ENCODE results near the gene DCST2. TPM values are rescaled to one million over a fixed set of nuclear protein-coding genes. Genes with fewer than 3 reads are reported as not detected.

The DCST2 gene
- total and polyA plus RNA-seq, 10 of the 15 experiments (the other 5 are each of a cell fraction or from before 2014, with no cell fraction given): 0.33 to 0.41 (median 0.36) TPM; not detected in 7

DNA sequence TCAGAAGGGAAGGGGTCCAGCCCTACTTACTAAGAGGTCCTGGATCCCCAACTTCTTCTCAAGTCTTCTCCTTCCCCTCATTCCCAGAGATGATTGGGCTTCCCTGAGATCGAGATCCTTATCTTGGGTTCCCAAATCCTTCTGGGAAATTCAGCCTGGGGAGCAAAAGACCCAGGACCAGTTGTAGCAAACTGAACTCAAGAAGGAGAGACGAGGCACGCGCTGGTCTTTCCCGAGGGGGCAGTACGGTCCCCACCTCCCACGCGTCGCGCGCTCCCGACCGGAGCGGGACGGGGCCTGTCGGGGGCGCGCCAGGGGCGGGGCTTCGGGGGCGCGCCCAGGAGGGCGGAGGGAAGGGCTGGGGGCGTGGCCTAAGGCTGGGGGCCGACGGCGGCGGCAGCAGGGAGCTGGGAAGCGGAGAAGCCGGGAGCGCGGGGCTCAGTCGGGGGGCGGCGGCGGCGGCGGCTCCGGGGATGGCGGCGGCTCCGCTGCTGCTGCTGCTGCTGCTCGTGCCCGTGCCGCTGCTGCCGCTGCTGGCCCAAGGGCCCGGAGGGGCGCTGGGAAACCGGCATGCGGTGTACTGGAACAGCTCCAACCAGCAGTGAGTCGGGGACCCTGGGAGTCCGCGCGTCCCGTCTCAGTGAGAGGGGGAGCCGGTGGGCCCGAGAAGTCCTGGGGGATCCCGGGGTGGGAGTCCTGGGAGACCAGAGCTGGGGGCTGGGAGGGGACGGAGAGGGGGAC, 45.1 kb upstream of the DCST2 start, which contains the start of gene EFNA3:
EFNA3 (plus strand) TSS at position 369 of the 741 bp plus-strand sequence; CDS start at position 474, 105 bp downstream.
- TF ChIP-seq KDM1A (IDR thresholded peaks at IDR 0.05; ENCODE audit: borderline replicate concordance): no peak
- TF ChIP-seq BHLHE40 (IDR thresholded peaks at IDR 0.05; ENCODE audit: borderline replicate concordance in 1 of 2, low read depth in 2 of 2, low read length in 1 of 2): peak; percentile 51 to 65
- TF ChIP-seq IKZF2 (IDR thresholded peaks at IDR 0.05): 0 out of 4 replicates have a peak, but pooled peaks of 1 of the 2 experiments have one; percentile 21
- TF ChIP-seq EGR1 (IDR thresholded peaks at IDR 0.05; ENCODE audit: borderline replicate concordance in 1 of 2, low read depth in 2 of 2, low read length in 2 of 2): peak in 1 of 2 experiments; percentile 91; a peak in 2 of 3 replicates
- no peak for TF ChIP-seq MEF2B (IDR thresholded peaks at IDR 0.05; ENCODE audit: partially characterized antibody, poor library complexity, severe bottlenecking)
- 0 out of 2 replicates have a peak, but pooled peaks have one; percentile 35 for TF ChIP-seq GATAD2B (conservative IDR thresholded peaks at IDR 0.05; ENCODE audit: low read depth)
- TF ChIP-seq IRF4 (IDR thresholded peaks at IDR 0.05; ENCODE audit: low read depth, low read length): no peak
- 0 out of 2 replicates have a peak, but pooled peaks have one; percentile 36 for TF ChIP-seq BACH1 (IDR thresholded peaks at IDR 0.05; ENCODE audit: borderline replicate concordance)
- peak; percentile 63 for TF ChIP-seq IKZF1 (conservative IDR thresholded peaks at IDR 0.05)
- no peak for TF ChIP-seq ZNF24 (IDR thresholded peaks at IDR 0.05)
- Histone ChIP-seq H3K4me1 (ENCODE audit: control insufficient read depth, insufficient read depth, low read length) (peaks cover 27% of the 10 kb centered on the region), H3K4me2 (ENCODE audit: control insufficient read depth, insufficient read depth) (peak within 1 kb of the TSS; percentile 79), H3K27me3 (replicated peaks in 1 of 2; ENCODE audit: control insufficient read depth in 2 of 2, insufficient read depth in 2 of 2, low read length in 1 of 2) (peaks cover 21 to 25% of the 10 kb centered on the region in 2 experiments), H3K9me3 (replicated peaks; ENCODE audit: control insufficient read depth, insufficient read depth, low read length) (no peaks in the 10 kb centered on the region), H3K79me2 (ENCODE audit: control insufficient read depth, insufficient read depth, low read length) (no peaks in the 10 kb centered on the region), H2AFZ (ENCODE audit: control insufficient read depth, low read depth, low read length) (no peak within 1 kb of the TSS; the same call in 1 of the 2 replicates), H3K27ac (ENCODE audit: control insufficient read depth, insufficient read depth) (no peak within 1 kb of the TSS), H3K9ac (ENCODE audit: control insufficient read depth, insufficient read depth, low read length) (no peak within 1 kb of the TSS), H4K20me1 (ENCODE audit: control insufficient read depth, insufficient read depth) (no peaks in the 10 kb centered on the region), H3K36me3 (ENCODE audit: control insufficient read depth in 2 of 2, insufficient read depth in 2 of 2, low read length in 1 of 2) (no peaks in the 10 kb centered on the region), H3K4me3 (peak within 1 kb of the TSS; percentile 59; the same call in 1 of the 2 replicates)
- intact Hi-C loops (cut with micrococcal nuclease; ENCODE audit: unreplicated experiment): no loop called here
- ChIA-PET CTCF (interaction anchor here (1.1 to 4.4 kb wide), 4 partner anchors 10 to 34 kb away, joined by 4 to 27 read pairs (median 6); partner anchors contain the start of genes ADAM15 and EFNA4), SMC1A (ENCODE audit: uncharacterized antibody, unreplicated experiment) (interaction anchor here (1.7 kb wide), 1 partner anchor 14 kb away, joined by 5 read pairs; no protein-coding TSS in a partner anchor), POLR2A (interaction anchor here (1.5 kb wide), 1 partner anchor 14 kb away, joined by 4 read pairs; no protein-coding TSS in a partner anchor), RAD21 (ENCODE audit: unreplicated experiment) (interaction anchor here (1.0 to 1.6 kb wide), 4 partner anchors 15 to 532 kb away, joined by 3 to 7 read pairs (median 3); partner anchors contain the start of genes EFNA4 and KRTCAP2)
- peak; percentile 70 for ATAC-seq
- no peak for DNase-seq (ENCODE audit: low read depth, low spot score)
- no TSS peak for BruUV-seq (replicated peaks)
- in situ Hi-C loops (cut with MboI): no loop called here
- WGBS (ENCODE audit: insufficient coverage, insufficient replicate concordance, low lambda C conversion rate, missing lambda C conversion rate): 2% methylated on average over 16 of the region's 59 CpGs
- peak; percentile 57 for FAIRE-seq
